ENCODE results near the gene TBXAS1.
"Not testable (repeated sequence)": the region's sequence is repeated elsewhere in the genome, so short reads cannot be mapped to it uniquely, and the experiment has no call there.

The TBXAS1 gene

GRCh38 chr7:139828446-139828845, 618 bp upstream of the TBXAS1 start:
- no peak overlapping the region for H3K4me3 ChIP-seq (ENCODE audit: low read length)
- H3K4me1 ChIP-seq (ENCODE audit: control insufficient read depth, low read depth, low read length) = no peaks in the 10 kb centered on the region
- H3K9ac ChIP-seq (ENCODE audit: low read length) = no peak overlapping the region
- H3K9me3 ChIP-seq (ENCODE audit: control insufficient read depth, low read depth, low read length) = no peaks in the 10 kb centered on the region
- no peaks in the 10 kb centered on the region for H3K36me3 ChIP-seq (ENCODE audit: control insufficient read depth, low read depth, low read length)
- H3K27me3 ChIP-seq (ENCODE audit: control insufficient read depth, insufficient read depth, low read length) = no peaks in the 10 kb centered on the region
- H3K27ac ChIP-seq (ENCODE audit: low read length) = no peak overlapping the region

DNA sequence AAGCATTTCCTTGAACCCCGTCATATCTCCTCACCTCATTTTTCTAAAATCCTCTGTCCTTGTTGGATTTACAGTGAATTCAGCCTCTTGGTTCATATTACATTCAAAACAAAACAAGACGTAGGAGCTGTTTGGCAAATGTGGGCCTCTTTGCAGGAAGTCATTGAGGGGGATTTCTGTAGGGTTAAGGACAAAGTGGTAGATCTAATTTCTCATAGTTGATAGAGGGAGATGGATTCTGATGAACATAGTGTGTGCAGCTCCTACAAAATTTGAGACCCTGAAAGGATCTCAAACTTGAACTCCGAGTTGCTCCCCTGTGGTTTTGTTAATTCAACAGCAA, 682 bp downstream of the TBXAS1 start:
- Histone ChIP-seq H3K27ac (ENCODE audit: low read length) (no peak overlapping the region), H3K9me3 (ENCODE audit: control insufficient read depth, low read depth, low read length) (no peaks in the 10 kb centered on the region), H3K4me1 (ENCODE audit: control insufficient read depth, low read depth, low read length) (no peaks in the 10 kb centered on the region), H3K27me3 (ENCODE audit: control insufficient read depth, insufficient read depth, low read length) (no peaks in the 10 kb centered on the region), H3K4me3 (ENCODE audit: low read length) (no peak overlapping the region), H3K36me3 (ENCODE audit: control insufficient read depth, low read depth, low read length) (no peaks in the 10 kb centered on the region), H3K9ac (ENCODE audit: low read length) (no peak overlapping the region)

DNA sequence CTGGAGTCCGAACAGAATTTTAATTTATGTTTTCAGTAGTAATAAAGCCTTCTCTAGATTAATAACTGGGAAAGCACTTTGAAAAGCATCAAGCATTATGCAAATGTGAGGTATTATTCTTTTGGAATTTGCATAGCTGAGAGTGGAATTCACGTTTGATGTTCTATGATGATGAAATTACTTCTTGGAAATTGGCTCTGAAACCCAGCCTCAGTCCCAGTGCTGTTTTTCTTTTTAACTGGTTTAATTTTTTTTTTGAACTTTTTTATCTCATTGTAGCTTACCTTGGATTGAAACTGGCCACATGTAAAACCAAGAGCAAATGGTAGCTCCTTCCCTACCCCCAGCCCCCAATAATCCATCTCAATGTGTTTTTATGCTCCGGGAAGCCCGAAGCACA, 1.2 kb downstream of the TBXAS1 start:
- no peaks in the 10 kb centered on the region for H3K27me3 ChIP-seq (ENCODE audit: control insufficient read depth, insufficient read depth, low read length)
- H3K4me1 ChIP-seq (ENCODE audit: control insufficient read depth, low read depth, low read length) = no peaks in the 10 kb centered on the region
- no peaks in the 10 kb centered on the region for H3K36me3 ChIP-seq (ENCODE audit: control insufficient read depth, low read depth, low read length)
- H3K4me3 ChIP-seq (ENCODE audit: low read length) = no peak overlapping the region
- H3K9ac ChIP-seq (ENCODE audit: low read length) = no peak overlapping the region
- no peak overlapping the region for H3K27ac ChIP-seq (ENCODE audit: low read length)
- H3K9me3 ChIP-seq (ENCODE audit: control insufficient read depth, low read depth, low read length) = no peaks in the 10 kb centered on the region

- Histone ChIP-seq H3K27me3 (ENCODE audit: control insufficient read depth, insufficient read depth, low read length) (no peaks in the 10 kb centered on the region), H3K9me3 (ENCODE audit: control insufficient read depth, low read depth, low read length) (no peaks in the 10 kb centered on the region), H3K27ac (ENCODE audit: low read length) (no peak overlapping the region), H3K4me3 (ENCODE audit: low read length) (no peak overlapping the region), H3K36me3 (ENCODE audit: control insufficient read depth, low read depth, low read length) (no peaks in the 10 kb centered on the region), H3K9ac (ENCODE audit: low read length) (no peak overlapping the region), H3K4me1 (ENCODE audit: control insufficient read depth, low read depth, low read length) (no peaks in the 10 kb centered on the region)
These were observed 1.9 kb downstream of the TBXAS1 start for GRCh38 chr7:139830782-139831501.

GRCh38 chr7:139835848-139836247, 6.8 kb downstream of the TBXAS1 start:
- not testable (repeated sequence) for H3K27me3 ChIP-seq (ENCODE audit: control insufficient read depth, insufficient read depth, low read length); H3K9me3 ChIP-seq (ENCODE audit: control insufficient read depth, low read depth, low read length); H3K36me3 ChIP-seq (ENCODE audit: control insufficient read depth, low read depth, low read length); H3K4me3 ChIP-seq (ENCODE audit: low read length); H3K27ac ChIP-seq (ENCODE audit: low read length); H3K9ac ChIP-seq (ENCODE audit: low read length); H3K4me1 ChIP-seq (ENCODE audit: control insufficient read depth, low read depth, low read length)

DNA sequence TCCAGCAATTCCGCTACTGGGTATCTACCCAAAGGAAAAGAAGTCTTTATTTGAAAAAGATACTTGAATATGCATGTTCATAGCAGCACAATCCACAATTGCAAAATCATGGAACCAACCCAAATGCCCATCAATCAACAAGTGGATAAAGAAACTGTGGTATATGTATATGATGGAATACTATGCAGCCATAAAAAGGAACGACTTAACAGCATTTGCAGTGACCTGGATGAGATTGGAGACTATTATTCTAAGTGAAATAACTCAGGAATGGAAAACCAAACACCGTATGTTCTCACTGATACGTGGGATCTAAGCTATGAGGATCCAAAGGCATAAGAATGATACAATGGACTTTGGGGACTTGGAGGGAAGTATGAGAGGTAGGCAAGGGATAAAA, 8.2 kb downstream of the TBXAS1 start:
- H3K27me3 ChIP-seq (ENCODE audit: control insufficient read depth, insufficient read depth, low read length); H3K36me3 ChIP-seq (ENCODE audit: control insufficient read depth, low read depth, low read length); H3K9me3 ChIP-seq (ENCODE audit: control insufficient read depth, low read depth, low read length); H3K9ac ChIP-seq (ENCODE audit: low read length); H3K4me1 ChIP-seq (ENCODE audit: control insufficient read depth, low read depth, low read length); H3K4me3 ChIP-seq (ENCODE audit: low read length); H3K27ac ChIP-seq (ENCODE audit: low read length): not testable (repeated sequence)

DNA sequence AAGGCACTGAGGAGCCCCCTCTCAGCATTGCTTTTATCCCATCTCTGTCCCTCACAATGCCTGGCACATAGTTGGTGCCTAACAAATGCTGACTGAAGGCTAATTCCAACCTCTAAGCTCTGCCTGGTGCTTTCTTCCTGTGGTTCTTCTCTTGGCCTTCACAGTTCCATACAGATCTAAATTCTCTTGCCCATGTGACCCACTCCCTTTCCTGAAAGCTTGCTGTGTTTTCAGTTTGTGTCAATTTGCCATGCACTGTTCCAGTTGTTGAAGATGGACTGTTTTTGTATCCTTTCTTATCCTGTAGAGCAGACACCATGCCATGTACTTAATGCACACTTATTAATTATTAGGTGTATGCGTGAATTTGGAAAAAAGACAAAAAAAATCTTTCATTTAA, 9.2 kb downstream of the TBXAS1 start:
- no peak overlapping the region for H3K9ac ChIP-seq (ENCODE audit: low read length)
- no peaks in the 10 kb centered on the region for H3K36me3 ChIP-seq (ENCODE audit: control insufficient read depth, low read depth, low read length)
- no peak overlapping the region for H3K27ac ChIP-seq (ENCODE audit: low read length)
- no peaks in the 10 kb centered on the region for H3K27me3 ChIP-seq (ENCODE audit: control insufficient read depth, insufficient read depth, low read length)
- no peaks in the 10 kb centered on the region for H3K4me1 ChIP-seq (ENCODE audit: control insufficient read depth, low read depth, low read length)
- H3K9me3 ChIP-seq (ENCODE audit: control insufficient read depth, low read depth, low read length) = no peaks in the 10 kb centered on the region
- H3K4me3 ChIP-seq (ENCODE audit: low read length) = no peak overlapping the region

GRCh38 chr7:139838876-139839275, 9.8 kb downstream of the TBXAS1 start:
- no peak overlapping the region for H3K4me3 ChIP-seq (ENCODE audit: low read length)
- H3K9me3 ChIP-seq (ENCODE audit: control insufficient read depth, low read depth, low read length) = no peaks in the 10 kb centered on the region
- no peaks in the 10 kb centered on the region for H3K4me1 ChIP-seq (ENCODE audit: control insufficient read depth, low read depth, low read length)
- no peak overlapping the region for H3K9ac ChIP-seq (ENCODE audit: low read length)
- no peak overlapping the region for H3K27ac ChIP-seq (ENCODE audit: low read length)
- no peaks in the 10 kb centered on the region for H3K36me3 ChIP-seq (ENCODE audit: control insufficient read depth, low read depth, low read length)
- H3K27me3 ChIP-seq (ENCODE audit: control insufficient read depth, insufficient read depth, low read length) = no peaks in the 10 kb centered on the region

GRCh38 chr7:139840776-139841175, 11.7 kb downstream of the TBXAS1 start:
- Histone ChIP-seq H3K9ac (ENCODE audit: low read length) (no peak overlapping the region), H3K4me1 (ENCODE audit: control insufficient read depth, low read depth, low read length) (no peaks in the 10 kb centered on the region), H3K36me3 (ENCODE audit: control insufficient read depth, low read depth, low read length) (no peaks in the 10 kb centered on the region), H3K27me3 (ENCODE audit: control insufficient read depth, insufficient read depth, low read length) (no peaks in the 10 kb centered on the region), H3K9me3 (ENCODE audit: control insufficient read depth, low read depth, low read length) (no peaks in the 10 kb centered on the region), H3K4me3 (ENCODE audit: low read length) (no peak overlapping the region), H3K27ac (ENCODE audit: low read length) (no peak overlapping the region)

- Histone ChIP-seq H3K36me3 (ENCODE audit: control insufficient read depth, low read depth, low read length) (no peaks in the 10 kb centered on the region), H3K9me3 (ENCODE audit: control insufficient read depth, low read depth, low read length) (no peaks in the 10 kb centered on the region), H3K9ac (ENCODE audit: low read length) (no peak overlapping the region), H3K4me1 (ENCODE audit: control insufficient read depth, low read depth, low read length) (no peaks in the 10 kb centered on the region), H3K27ac (ENCODE audit: low read length) (no peak overlapping the region), H3K4me3 (ENCODE audit: low read length) (no peak overlapping the region), H3K27me3 (ENCODE audit: control insufficient read depth, insufficient read depth, low read length) (no peaks in the 10 kb centered on the region)
These were observed 13.5 kb downstream of the TBXAS1 start for GRCh38 chr7:139842401-139843210.

GRCh38 chr7:139843211-139843537, 14.1 kb downstream of the TBXAS1 start:
- not testable (repeated sequence) for H3K27me3 ChIP-seq (ENCODE audit: control insufficient read depth, insufficient read depth, low read length); H3K27ac ChIP-seq (ENCODE audit: low read length); H3K36me3 ChIP-seq (ENCODE audit: control insufficient read depth, low read depth, low read length); H3K9me3 ChIP-seq (ENCODE audit: control insufficient read depth, low read depth, low read length); H3K9ac ChIP-seq (ENCODE audit: low read length); H3K4me1 ChIP-seq (ENCODE audit: control insufficient read depth, low read depth, low read length); H3K4me3 ChIP-seq (ENCODE audit: low read length)

DNA sequence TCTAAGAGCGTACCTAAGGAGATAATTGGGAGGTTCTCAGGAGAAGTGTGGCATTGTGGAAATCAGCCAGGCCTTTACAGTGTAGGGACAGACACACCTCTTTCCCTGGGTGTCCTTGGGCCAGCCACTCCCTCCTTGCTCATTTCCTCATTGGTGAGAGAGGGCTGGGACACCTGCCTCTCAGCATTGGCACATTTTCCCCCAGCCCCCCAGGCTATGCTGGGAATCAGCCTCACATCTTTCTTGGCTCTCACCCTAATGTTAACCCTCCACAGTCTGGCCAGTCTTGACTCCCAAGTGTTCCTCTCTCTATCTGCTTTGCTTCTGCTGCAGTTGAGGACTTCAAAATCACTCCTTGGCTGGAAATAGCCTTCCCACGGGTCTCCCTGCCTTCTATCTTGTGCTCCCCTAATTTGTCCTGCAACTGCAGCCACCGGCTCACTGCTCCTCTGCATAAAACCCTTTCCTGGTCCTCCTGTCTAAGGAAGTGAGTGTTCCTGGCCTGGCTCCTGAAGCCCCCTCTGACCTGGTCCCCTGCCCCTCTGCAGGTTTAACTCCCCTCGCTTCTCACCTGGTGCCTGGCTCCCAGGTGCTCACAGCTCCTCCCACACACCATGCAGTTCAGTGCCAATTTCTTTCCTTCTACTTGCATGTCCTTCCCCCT, 15.8 kb downstream of the TBXAS1 start:
- Histone ChIP-seq H3K27me3 (ENCODE audit: control insufficient read depth, insufficient read depth, low read length) (no peaks in the 10 kb centered on the region), H3K9ac (ENCODE audit: low read length) (no peak overlapping the region), H3K4me3 (ENCODE audit: low read length) (no peak overlapping the region), H3K4me1 (ENCODE audit: control insufficient read depth, low read depth, low read length) (no peaks in the 10 kb centered on the region), H3K27ac (ENCODE audit: low read length) (no peak overlapping the region), H3K9me3 (ENCODE audit: control insufficient read depth, low read depth, low read length) (no peaks in the 10 kb centered on the region), H3K36me3 (ENCODE audit: control insufficient read depth, low read depth, low read length) (no peaks in the 10 kb centered on the region)

Measured in iPS-18a (cell line).